AG04449 (cell line): ENCODE results near the gene TSPAN5.
A peak's percentile ranks its signal among the peaks of the same experiment; 100 is the strongest.
"Not testable (repeated sequence)": the region's sequence is repeated elsewhere in the genome, so short reads cannot be mapped to it uniquely, and the experiment has no call there.

Experiments used
- CTCF ChIA-PET: fragments of 350-600 bp; formaldehyde crosslinking; extraction: SDS; loops from one replicate; lab custom pipeline; 2021; ENCODE audit warnings: antibody characterized with exemption; lab: Yijun Ruan, JAX
- POLR2A ChIA-PET: fragments of 400-600, 350-600 bp; formaldehyde crosslinking; extraction: SDS; loops from one replicate; lab custom pipeline; 2020; ENCODE audit warnings: antibody characterized with exemption, inconsistent platforms; lab: Yijun Ruan, JAX
- DNase-seq: peaks from one replicate; pipeline ENCODE4 v3.0.0-alpha.2; 2010; ENCODE audit warnings: low read depth, low spot score
- H3K4me3 ChIP-seq: 2 replicates; pipeline ENCODE4 v1.5.1; 2011; ENCODE audit warnings: low read depth, mild to moderate bottlenecking, control low read depth, low read length
- TF ChIP-seq, protein P1 (sequence below): IDR thresholded peaks from one replicate; pipeline ENCODE4 v1.5.1; 2011; ENCODE audit warnings: mild to moderate bottlenecking, moderate library complexity, low read length, control low read depth, inconsistent platforms; ENCODE audit not compliant: insufficient read depth; ENCODE audit errors: missing control alignments

TSPAN5 gene

DNA sequence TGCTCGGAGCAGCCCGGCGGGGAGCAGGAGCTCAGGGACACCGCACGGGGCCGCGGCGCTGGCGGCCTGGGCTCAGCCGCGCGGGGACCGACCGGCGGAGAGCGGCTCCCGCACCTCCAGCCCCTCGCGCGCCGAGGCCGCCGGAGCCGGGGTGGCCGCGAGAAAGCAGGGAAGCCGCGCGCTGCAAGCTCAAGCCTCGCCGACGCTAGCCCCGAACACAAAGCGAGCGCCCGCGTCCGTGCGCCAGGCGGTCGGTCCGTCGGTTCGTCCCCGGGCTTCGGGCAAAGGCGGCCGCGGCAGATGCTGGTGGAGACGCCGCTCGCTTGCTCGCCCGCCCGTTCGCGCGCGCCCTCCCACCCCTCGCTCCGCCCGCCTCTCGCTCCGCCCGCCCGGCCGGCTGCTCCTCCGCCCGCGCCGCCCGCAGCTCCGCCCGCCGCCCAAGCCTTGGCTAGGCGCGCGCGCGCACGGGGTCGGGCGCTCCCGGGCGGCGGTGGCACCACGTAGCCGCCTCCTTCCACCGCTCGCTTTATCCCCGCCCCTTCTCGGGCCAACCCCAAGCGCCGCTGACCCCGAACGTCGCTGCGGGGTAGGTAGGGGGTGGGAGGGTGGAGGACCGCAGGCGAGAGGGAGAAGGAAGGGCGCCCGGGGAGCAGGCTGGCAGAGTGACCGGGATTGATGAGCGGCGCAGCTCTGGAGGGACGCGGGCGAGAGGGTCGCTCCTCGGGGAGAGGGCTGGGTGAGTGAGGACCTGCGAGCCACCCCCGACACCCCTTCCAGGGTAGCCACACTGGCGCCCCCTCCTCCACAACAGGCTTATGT lies at the start of gene TSPAN5:
Gene TSPAN5, minus strand, starts transcription at position 325 of the 819 bp plus-strand sequence.
- POLR2A ChIA-PET = interaction anchor here (0.5 to 1.5 kb wide), 6 partner anchors 30 to 398 kb away, joined by 3 to 5 read pairs (median 4); partner anchors contain the start of gene RAP1GDS1
- TF ChIP-seq, protein P1, sequence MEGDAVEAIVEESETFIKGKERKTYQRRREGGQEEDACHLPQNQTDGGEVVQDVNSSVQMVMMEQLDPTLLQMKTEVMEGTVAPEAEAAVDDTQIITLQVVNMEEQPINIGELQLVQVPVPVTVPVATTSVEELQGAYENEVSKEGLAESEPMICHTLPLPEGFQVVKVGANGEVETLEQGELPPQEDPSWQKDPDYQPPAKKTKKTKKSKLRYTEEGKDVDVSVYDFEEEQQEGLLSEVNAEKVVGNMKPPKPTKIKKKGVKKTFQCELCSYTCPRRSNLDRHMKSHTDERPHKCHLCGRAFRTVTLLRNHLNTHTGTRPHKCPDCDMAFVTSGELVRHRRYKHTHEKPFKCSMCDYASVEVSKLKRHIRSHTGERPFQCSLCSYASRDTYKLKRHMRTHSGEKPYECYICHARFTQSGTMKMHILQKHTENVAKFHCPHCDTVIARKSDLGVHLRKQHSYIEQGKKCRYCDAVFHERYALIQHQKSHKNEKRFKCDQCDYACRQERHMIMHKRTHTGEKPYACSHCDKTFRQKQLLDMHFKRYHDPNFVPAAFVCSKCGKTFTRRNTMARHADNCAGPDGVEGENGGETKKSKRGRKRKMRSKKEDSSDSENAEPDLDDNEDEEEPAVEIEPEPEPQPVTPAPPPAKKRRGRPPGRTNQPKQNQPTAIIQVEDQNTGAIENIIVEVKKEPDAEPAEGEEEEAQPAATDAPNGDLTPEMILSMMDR = no peak
- CTCF ChIA-PET = interaction anchor here (0.8 to 2.7 kb wide), 7 partner anchors 29 to 509 kb away, joined by 3 to 18 read pairs (median 4); no protein-coding TSS in a partner anchor
- no peak for DNase-seq
- peak within 1 kb of the TSS; percentile 92 for H3K4me3 ChIP-seq

DNA sequence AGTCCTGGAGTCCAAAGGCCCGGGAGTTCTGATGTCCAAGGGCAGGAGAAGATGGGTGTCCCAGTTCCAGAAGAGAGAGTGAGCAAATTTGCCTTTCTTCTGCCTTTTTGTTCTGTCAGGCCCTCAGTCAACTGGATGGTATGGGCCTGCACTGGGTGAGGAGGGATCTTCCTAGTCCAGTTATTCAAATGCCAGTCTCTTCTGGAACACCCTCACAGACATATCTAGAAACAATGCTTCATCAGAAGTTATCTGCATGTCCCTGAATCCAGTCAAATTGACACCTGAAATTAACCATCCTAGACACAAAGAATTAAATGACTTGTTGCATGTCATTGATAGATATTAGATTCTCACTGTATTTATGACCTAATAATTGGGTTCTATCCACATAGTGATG lies 48.5 kb upstream of the TSPAN5 start:
- CTCF ChIA-PET = no interaction called here
- no peak overlapping the region for H3K4me3 ChIP-seq
- TF ChIP-seq, protein P1 = no peak
- POLR2A ChIA-PET = no interaction called here
- no peak for DNase-seq

DNA sequence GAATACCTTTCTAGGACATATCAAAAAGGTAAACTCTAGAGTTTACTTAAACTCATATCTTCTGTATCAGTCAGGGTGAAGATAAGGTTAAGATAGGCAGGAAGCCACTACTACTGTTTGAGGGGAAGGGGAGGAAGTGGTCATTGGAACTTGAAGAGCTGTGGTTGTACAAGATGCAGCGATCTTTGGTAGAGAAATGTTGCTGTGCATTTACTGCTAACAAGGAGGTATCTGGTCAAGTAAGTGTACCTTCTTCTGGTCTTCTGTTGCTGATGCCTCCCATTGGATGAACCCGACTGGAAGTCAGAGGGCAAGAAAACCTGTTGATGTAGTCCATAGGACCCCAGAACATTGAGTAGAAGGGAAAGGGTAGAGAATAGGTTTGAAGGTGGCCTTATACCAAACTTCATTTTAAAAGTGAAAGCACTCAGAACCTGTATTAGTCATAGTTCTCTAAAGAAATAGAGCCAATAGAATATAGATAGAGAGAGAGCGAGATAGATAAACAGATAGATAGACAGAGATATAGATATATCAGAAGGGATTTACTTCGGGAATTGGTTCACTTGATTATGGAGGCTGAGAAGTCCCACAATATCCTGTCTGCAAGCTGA lies 47.9 kb upstream of the TSPAN5 start:
- ChIA-PET CTCF (no interaction called here), POLR2A (no interaction called here)
- H3K4me3 ChIP-seq = no peak overlapping the region
- TF ChIP-seq, protein P1 = no peak
- no peak for DNase-seq

DNA sequence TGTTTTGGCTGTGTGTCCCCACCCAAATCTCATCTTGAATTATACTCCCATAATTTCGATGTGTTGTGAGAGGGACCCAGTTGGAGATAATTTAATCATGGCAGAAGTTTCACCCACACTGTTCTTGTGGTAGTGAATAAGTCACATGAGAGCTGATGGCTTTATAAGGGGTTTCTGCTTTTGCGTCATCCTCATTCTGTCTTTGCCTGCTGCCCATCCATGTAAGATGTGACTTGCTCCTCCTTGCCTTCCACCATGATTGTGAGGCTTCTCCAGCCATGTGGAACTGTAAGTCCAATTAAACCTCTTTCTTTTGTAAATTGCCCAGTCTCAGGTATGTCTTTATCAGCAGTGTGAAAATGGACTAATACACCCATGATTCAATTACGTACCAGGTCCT lies 47.2 kb upstream of the TSPAN5 start:
- DNase-seq, H3K4me3 ChIP-seq, POLR2A ChIA-PET, CTCF ChIA-PET: not testable (repeated sequence)

DNA sequence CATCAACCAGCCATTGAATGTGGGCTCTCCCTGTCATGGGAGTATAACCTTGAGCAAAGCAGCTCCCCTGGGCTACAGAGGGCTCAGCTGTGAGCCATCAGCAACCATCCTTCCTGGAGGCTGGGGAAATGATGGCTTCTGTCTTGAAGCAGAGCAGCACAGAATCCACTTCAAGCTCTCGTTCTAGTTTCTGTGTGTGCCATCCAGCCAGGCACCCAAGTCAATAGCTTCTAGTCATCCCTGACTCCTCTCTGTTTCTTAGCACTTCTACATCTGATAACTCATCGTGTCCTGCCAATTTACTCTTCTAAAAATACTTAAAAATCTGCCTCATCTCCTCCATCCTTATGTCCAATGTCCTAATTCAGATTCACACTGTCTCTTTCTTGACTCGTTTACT lies 42.2 kb upstream of the TSPAN5 start:
- no peak for DNase-seq
- ChIA-PET CTCF (interaction anchor here (1.8 kb wide), 1 partner anchor 8 kb away, joined by 6 read pairs; no protein-coding TSS in a partner anchor), POLR2A (no interaction called here)
- TF ChIP-seq, protein P1 = no peak
- H3K4me3 ChIP-seq = no peak overlapping the region

DNA sequence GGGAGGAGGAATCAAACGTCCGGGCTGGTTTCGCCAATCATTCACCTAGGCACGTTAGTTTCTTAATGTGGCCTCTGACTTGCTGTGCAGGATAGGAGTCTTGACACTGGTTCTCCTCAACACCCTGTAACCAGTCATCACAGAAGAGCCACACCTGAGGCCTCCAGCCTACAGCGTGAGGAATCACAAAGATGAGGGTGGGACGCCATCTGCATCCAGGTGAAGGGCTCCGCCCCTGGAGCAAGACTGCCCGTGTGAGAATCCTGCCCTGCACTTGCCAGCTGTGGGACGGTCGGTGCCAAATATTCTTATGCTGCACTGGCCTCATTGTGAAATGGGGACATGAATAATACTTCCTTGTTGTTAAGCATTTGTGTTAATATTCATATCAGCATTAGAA lies 35.7 kb upstream of the TSPAN5 start:
- no peak overlapping the region for H3K4me3 ChIP-seq
- ChIA-PET CTCF (no interaction called here), POLR2A (no interaction called here)
- no peak for DNase-seq
- TF ChIP-seq, protein P1 = no peak
